Measurements from ENCODE around the gene CNTNAP2. TPM values are rescaled to one million over a fixed set of nuclear protein-coding genes. Genes with fewer than 3 reads are reported as not detected.

CNTNAP2 gene
- total RNA-seq, 1 donor from 2014 or later: 5.4 TPM

GRCh38 chr7:146424084-146424483 is 307.5 kb downstream of the CNTNAP2 start:
- DNase-seq (ENCODE audit: low spot score): no peak
- TF ChIP-seq CTCF (IDR thresholded peaks at IDR 0.05; ENCODE audit: unreplicated experiment): no peak
- Mint-ChIP-seq H3K27me3 (ENCODE audit: unreplicated experiment) (no peaks in the 10 kb centered on the region), H3K4me1 (ENCODE audit: unreplicated experiment) (no peaks in the 10 kb centered on the region), H3K4me3 (ENCODE audit: unreplicated experiment) (no peak overlapping the region), H3K27ac (ENCODE audit: unreplicated experiment) (no peak overlapping the region), H3K36me3 (ENCODE audit: low read depth, unreplicated experiment) (no peaks in the 10 kb centered on the region), H3K9me3 (ENCODE audit: unreplicated experiment) (peaks cover 4% of the 10 kb centered on the region)

DNA sequence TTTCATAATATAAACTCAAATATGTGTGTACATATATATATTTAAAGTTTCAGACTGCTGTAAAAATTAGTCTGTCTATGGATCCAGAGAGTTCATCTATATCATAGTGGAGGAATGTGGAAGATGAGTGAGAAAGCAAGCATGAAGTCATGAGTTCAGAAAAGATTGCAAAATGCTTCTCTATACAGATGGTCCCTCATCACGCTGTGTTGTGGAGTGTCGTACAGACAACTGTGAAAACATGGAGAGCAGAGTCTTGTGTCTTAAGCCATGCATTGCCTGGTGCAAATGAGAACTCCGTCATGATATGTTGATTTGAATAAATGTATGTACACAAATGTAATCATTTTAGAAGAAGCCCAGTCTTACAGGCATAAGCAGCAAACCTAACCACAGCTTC is 316.9 kb downstream of the CNTNAP2 start:
- no peaks in the 10 kb centered on the region for H3K4me1 Mint-ChIP-seq (ENCODE audit: unreplicated experiment)
- no peak for TF ChIP-seq CTCF (IDR thresholded peaks at IDR 0.05; ENCODE audit: unreplicated experiment)
- peaks cover 6% of the 10 kb centered on the region for H3K9me3 Mint-ChIP-seq (ENCODE audit: unreplicated experiment)
- no peaks in the 10 kb centered on the region for H3K27me3 Mint-ChIP-seq (ENCODE audit: unreplicated experiment)
- no peak overlapping the region for H3K27ac Mint-ChIP-seq (ENCODE audit: unreplicated experiment)
- no peak for DNase-seq (ENCODE audit: low spot score)
- no peaks in the 10 kb centered on the region for H3K36me3 Mint-ChIP-seq (ENCODE audit: low read depth, unreplicated experiment)
- H3K4me3 Mint-ChIP-seq (ENCODE audit: unreplicated experiment): no peak overlapping the region

GRCh38 chr7:146443102-146443501 is 326.5 kb downstream of the CNTNAP2 start:
- Mint-ChIP-seq H3K4me3 (ENCODE audit: unreplicated experiment) (no peak overlapping the region), H3K36me3 (ENCODE audit: low read depth, unreplicated experiment) (no peaks in the 10 kb centered on the region)

DNA sequence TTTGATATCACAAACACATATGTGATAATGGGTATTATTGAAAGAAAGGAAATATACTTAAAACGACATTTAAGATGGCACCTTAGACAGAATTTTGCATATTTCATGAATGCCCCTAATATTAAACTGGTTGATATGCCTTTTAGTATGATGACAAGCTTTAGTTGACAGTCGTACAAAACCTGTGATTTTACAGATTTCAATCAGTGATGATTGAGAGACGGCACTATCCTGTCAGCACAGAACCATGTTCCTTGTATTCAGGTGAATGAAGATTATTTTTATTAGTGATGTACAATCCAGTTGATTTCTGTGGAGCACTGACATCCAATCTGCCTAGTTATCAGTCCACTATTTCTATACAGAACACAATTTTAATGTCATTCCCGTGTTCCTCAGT is 333.0 kb downstream of the CNTNAP2 start:
- Mint-ChIP-seq H3K27ac (ENCODE audit: unreplicated experiment) (no peak overlapping the region), H3K4me3 (ENCODE audit: unreplicated experiment) (no peak overlapping the region), H3K27me3 (ENCODE audit: unreplicated experiment) (no peaks in the 10 kb centered on the region), H3K4me1 (ENCODE audit: unreplicated experiment) (no peaks in the 10 kb centered on the region), H3K36me3 (ENCODE audit: low read depth, unreplicated experiment) (no peaks in the 10 kb centered on the region), H3K9me3 (ENCODE audit: unreplicated experiment) (peaks cover 7% of the 10 kb centered on the region)
- TF ChIP-seq CTCF (IDR thresholded peaks at IDR 0.05; ENCODE audit: unreplicated experiment): no peak
- DNase-seq (ENCODE audit: low spot score): no peak

More at GRCh38 chr7:146443102-146443501, 326.5 kb downstream of the CNTNAP2 start:
- Mint-ChIP-seq H3K9me3 (ENCODE audit: unreplicated experiment) (no peaks in the 10 kb centered on the region), H3K27ac (ENCODE audit: unreplicated experiment) (no peak overlapping the region), H3K27me3 (ENCODE audit: unreplicated experiment) (no peaks in the 10 kb centered on the region), H3K4me1 (ENCODE audit: unreplicated experiment) (no peaks in the 10 kb centered on the region)
- DNase-seq (ENCODE audit: low spot score): no peak
- no peak for TF ChIP-seq CTCF (IDR thresholded peaks at IDR 0.05; ENCODE audit: unreplicated experiment)

GRCh38 chr7:146455091-146455655 is 338.6 kb downstream of the CNTNAP2 start:
- peaks cover 7% of the 10 kb centered on the region for H3K9me3 Mint-ChIP-seq (ENCODE audit: unreplicated experiment)
- no peaks in the 10 kb centered on the region for H3K4me1 Mint-ChIP-seq (ENCODE audit: unreplicated experiment)

More at GRCh38 chr7:146455091-146455655, 338.6 kb downstream of the CNTNAP2 start:
- no peak for TF ChIP-seq CTCF (IDR thresholded peaks at IDR 0.05; ENCODE audit: unreplicated experiment)
- no peak for DNase-seq (ENCODE audit: low spot score)
- Mint-ChIP-seq H3K4me3 (ENCODE audit: unreplicated experiment) (no peak overlapping the region), H3K27me3 (ENCODE audit: unreplicated experiment) (no peaks in the 10 kb centered on the region), H3K36me3 (ENCODE audit: low read depth, unreplicated experiment) (no peaks in the 10 kb centered on the region), H3K27ac (ENCODE audit: unreplicated experiment) (no peak overlapping the region)
